Caki2 (cell line): Measurements from ENCODE around the gene TPD52L3. TPM values are rescaled to one million over a fixed set of nuclear protein-coding genes. Genes with fewer than 3 reads are reported as not detected.

ENCODE experiments used
- total RNA-seq: library from RNA; depleted of rRNA; stranded (reverse); fragments of >200 nt; shearing (Covaris generic); gene quantifications from 2 replicates; pipeline ENCODE4 v1.2.3, GENCODE V29; 2014; ENCODE audit warnings: low replicate concordance; rRNA removed

Gene TPD52L3
- total RNA-seq, 1 experiment from 2014 or later, result not detected

Other genes starting within 250 kb of the TPD52L3 start
- not detected in 2 replicates for gene IL33, start 112.6 kb upstream of the TPD52L3 start, total RNA-seq
- 4.8 and 6.0 TPM in 2 replicates for gene UHRF2, start 84.8 kb downstream of the TPD52L3 start, total RNA-seq